ENCODE measurements around the gene SALL4. TPM values are rescaled to one million over a fixed set of nuclear protein-coding genes. Genes with fewer than 3 reads are reported as not detected.
"Not testable (repeated sequence)": the region's sequence is repeated elsewhere in the genome, so short reads cannot be mapped to it uniquely, and the experiment has no call there.

SALL4 gene
- total RNA-seq, result 0.20 and 0.22 TPM in 2 replicates

- no peak for DNase-seq (ENCODE audit: low read depth in 2 of 2)
Observed at GRCh38 chr20:51802170-51802751, at the start of gene SALL4. TSS of gene SALL4 (minus strand) at chr20:51802521. CDS start at chr20:51802408, 113 bp downstream.

- no peak for DNase-seq (ENCODE audit: low read depth in 2 of 2)
Observed at GRCh38 chr20:51848346-51848745, 46.0 kb upstream of the SALL4 start.

GRCh38 chr20:51840865-51841264 lies 38.5 kb upstream of the SALL4 start:
- DNase-seq (ENCODE audit: low read depth in 2 of 2), result no peak

DNA sequence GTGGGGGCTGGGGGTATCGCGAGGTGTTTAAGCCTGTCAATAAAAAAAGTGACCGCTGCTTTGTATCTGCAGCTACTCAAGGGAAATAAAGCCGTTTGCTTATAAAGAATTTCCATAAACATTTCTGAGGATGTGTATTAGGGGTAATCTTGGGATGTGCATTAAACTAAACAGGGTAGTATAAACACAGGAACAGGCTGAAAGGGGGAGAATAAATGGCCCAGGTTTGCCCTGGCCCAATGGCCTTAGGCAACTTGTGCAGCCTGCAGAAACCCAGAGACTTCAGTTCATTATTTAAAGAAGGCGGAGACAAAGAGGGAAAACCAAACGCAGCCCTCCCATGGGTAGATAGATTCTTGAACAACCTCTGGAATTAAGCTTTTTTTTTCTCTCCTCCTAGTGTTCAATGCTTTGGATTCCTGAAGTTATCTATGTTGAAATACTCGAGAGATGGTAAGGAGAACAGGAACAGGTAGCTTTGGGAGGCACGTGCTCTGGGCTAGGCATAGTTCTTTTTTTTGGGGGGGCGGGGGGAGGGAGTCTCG lies 35.6 kb upstream of the SALL4 start:
- DNase-seq (ENCODE audit: low read depth in 2 of 2), result no peak

DNA sequence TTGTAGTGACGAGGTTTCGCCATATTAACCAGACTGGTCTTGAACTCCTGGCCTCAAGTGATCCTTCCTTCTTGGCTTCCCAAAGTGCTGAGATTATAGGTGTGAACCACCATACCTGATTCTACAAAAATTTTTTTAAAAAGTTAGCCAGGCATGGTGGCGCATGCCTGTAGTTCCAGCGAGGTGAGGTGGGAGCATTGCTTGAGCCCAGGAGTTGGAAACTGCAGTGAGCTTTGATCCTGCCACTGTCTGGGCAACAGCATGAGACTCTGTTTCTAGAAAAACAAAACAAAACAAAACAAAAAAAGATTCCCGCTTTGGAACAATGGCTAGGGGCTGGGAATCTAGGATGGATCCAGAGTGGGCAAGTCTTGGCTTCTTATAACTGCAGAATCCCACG lies 35.1 kb upstream of the SALL4 start:
- DNase-seq (ENCODE audit: low read depth in 2 of 2), result no peak

- DNase-seq (ENCODE audit: low read depth in 2 of 2), result no peak
Observed at GRCh38 chr20:51833326-51833725, 31.0 kb upstream of the SALL4 start.

DNA sequence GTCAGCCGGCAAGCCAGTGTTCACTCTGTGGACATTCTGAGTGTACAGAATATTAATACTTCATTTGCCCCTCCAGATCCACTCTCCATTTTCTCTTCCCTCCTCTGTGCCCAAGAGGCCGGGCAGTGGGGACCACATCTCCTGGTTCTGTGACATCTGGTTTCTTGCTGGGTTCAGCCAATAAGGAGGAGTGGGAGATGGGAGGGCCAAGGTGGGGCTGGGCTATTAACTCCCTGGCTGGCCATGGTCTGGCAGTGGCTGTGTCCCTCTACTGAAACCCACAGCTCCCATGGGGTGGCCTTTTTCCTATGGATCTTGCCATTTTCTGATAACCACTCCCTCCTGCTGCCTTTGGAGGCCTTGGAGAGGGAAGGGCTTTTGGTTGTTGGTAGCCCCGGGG lies 30.0 kb upstream of the SALL4 start:
- DNase-seq (ENCODE audit: low read depth in 2 of 2), result no peak

GRCh38 chr20:51831866-51832265 lies 29.5 kb upstream of the SALL4 start:
- no peak for DNase-seq (ENCODE audit: low read depth in 2 of 2)

- no peak for DNase-seq (ENCODE audit: low read depth in 2 of 2)
Observed at GRCh38 chr20:51830538-51830937, 28.2 kb upstream of the SALL4 start.

- no peak for DNase-seq (ENCODE audit: low read depth in 2 of 2)
Observed at GRCh38 chr20:51828762-51829161, 26.4 kb upstream of the SALL4 start.

DNA sequence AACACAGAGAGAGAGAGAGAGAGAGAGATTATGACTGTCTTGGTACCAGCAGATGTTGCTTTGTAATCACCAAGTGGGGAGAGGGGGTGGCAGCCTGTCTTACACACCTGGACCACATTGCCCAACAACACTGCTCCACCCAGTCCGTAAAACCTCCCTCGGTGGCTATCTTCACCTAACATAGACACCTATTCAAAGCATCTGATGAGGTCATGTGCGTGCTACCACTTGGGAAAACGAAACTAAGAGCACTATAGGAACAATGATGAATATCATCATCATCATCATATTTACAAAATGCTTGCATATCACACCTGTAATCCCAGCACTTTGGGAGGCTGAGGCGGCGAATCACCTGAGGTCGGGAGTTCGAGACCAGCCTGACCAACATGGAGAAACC lies 24.1 kb upstream of the SALL4 start:
- no peak for DNase-seq (ENCODE audit: low read depth in 2 of 2)

GRCh38 chr20:51818479-51819008 lies 16.2 kb upstream of the SALL4 start:
- no peak for DNase-seq (ENCODE audit: low read depth in 2 of 2)

- DNase-seq (ENCODE audit: low read depth in 2 of 2), result not testable (repeated sequence)
Observed at GRCh38 chr20:51816856-51817255, 14.5 kb upstream of the SALL4 start.

DNA sequence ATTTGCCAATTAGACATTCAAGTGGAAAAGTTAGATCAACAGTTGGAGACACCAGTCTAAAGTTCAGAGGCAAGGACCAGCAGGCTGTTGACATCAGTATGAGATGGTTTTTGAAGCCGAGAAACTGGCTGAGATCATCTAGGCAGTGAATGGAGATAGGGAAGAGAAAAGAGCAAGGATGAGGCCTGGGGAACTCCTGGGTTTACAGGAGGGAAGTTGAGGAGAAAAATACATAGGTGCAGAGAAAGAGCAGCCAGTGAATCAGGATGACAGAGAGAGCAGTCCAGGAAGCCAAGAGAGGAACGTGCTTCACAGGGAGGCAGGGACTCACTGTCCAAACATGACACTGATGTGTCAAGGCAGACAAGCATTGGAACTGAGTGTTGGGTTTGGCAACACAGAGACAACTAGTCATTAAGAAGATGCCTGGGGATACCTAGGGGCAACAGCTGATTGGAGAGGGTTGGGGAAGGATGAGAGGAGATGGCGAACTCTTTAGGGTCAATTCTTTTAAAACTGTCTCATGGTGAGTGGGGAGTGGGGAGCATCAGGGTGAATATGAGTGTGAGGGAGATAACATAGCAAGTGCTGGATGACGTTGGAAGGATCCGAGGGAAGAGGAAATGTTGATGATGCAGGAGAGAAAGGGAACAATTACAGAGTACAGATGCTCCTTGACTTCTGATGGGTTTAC lies 13.2 kb upstream of the SALL4 start:
- no peak for DNase-seq (ENCODE audit: low read depth in 2 of 2)

- DNase-seq (ENCODE audit: low read depth in 2 of 2), result no peak
Observed at GRCh38 chr20:51812861-51813260, 10.5 kb upstream of the SALL4 start.

- no peak for DNase-seq (ENCODE audit: low read depth in 2 of 2)
Observed at GRCh38 chr20:51811514-51812128, 9.3 kb upstream of the SALL4 start.

- no peak for DNase-seq (ENCODE audit: low read depth in 2 of 2)
Observed at GRCh38 chr20:51811042-51811355, 8.7 kb upstream of the SALL4 start.

- DNase-seq (ENCODE audit: low read depth in 2 of 2), result no peak
Observed at GRCh38 chr20:51810155-51811041, 8.1 kb upstream of the SALL4 start.

GRCh38 chr20:51807720-51808250 lies 5.5 kb upstream of the SALL4 start:
- DNase-seq (ENCODE audit: low read depth in 2 of 2), result no peak

GRCh38 chr20:51804754-51805153 lies 2.4 kb upstream of the SALL4 start:
- DNase-seq (ENCODE audit: low read depth in 2 of 2), result no peak

DNA sequence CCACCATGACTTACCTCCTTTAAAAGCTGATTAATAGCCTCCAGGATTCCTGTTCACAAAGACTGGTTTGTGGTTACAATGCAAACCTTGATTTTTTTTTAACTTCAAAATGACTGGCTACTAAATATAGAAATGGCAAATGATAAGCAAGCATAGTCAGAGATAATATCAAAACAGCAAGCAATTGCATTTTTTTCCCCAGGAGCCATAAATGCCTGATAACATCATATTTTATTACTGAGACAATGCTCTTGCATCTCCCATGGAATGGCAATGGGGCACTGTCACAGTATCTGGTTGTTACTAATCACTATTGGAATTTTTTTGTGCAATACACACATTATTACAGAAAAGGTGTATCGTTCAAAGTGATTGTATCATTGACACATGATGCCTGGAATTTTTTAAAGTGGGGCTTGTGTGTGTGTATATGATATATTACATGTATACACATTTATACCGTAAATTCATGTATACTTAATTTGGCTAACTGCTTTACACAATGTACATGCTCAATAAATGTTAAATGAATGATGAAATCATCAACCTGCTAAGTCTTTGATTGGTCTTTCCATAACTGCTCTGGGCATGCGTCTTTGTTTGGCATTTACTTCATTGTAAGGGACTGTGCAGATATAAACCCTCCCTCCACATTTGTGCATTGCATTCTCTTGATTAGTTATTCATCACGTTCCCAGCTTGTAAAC lies 980 bp upstream of the SALL4 start:
- no peak for DNase-seq (ENCODE audit: low read depth in 2 of 2)
